K562 (cell line): ENCODE data around the gene FMOD. TPM values are rescaled to one million over a fixed set of nuclear protein-coding genes. Genes with fewer than 3 reads are reported as not detected.
A peak's percentile ranks its signal among the peaks of the same experiment; 100 is the strongest.

Experiments used
- BCL6 ChIP-seq: fragments of 250-450 bp; sonication (Bioruptor Pico); IDR thresholded peaks from 2 replicates; pipeline ENCODE4 v1.4.0; 2020
- CGGBP1 ChIP-seq: fragments of 250-450 bp; sonication (Bioruptor Pico); IDR thresholded peaks from 2 replicates; pipeline ENCODE4 v1.9.0; 2021; ENCODE audit warnings: mild to moderate bottlenecking
- CREB3 ChIP-seq: fragments of 450-650 bp; conservative IDR thresholded peaks from 2 replicates; pipeline ENCODE4 v1.6.1; 2016; ENCODE audit warnings: missing genetic modification characterization, low read depth, mild to moderate bottlenecking, missing compliant biosample characterization, moderate library complexity
- GMEB1 ChIP-seq: fragments of 250-450 bp; sonication (Bioruptor Pico); IDR thresholded peaks from 2 replicates; pipeline ENCODE4 v1.4.0; 2020; ENCODE audit warnings: mild to moderate bottlenecking
- KLF1 ChIP-seq: fragments of 450-650 bp; IDR thresholded peaks from 2 replicates; pipeline ENCODE4 v1.6.1; 2016; ENCODE audit warnings: missing genetic modification characterization, missing compliant biosample characterization
- MECOM ChIP-seq: fragments of 250-450 bp; sonication (Bioruptor Pico); IDR thresholded peaks from 2 replicates; pipeline ENCODE4 v1.8.0; 2022; ENCODE audit warnings: inconsistent platforms
- NCOA6 ChIP-seq: fragments of 450-650 bp; IDR thresholded peaks from 2 replicates; pipeline ENCODE4 v1.6.1; 2017; ENCODE audit warnings: mild to moderate bottlenecking
- NCOR1 ChIP-seq: fragments of 450-650 bp; IDR thresholded peaks from 2 replicates; pipeline ENCODE4 v1.6.1; 2016; ENCODE audit warnings: mild to moderate bottlenecking, moderate library complexity
- NEUROD1 ChIP-seq: fragments of 150-350 bp; IDR thresholded peaks from 2 replicates; pipeline ENCODE4 v1.6.1; 2014; ENCODE audit warnings: borderline replicate concordance, low read length, low read depth; ENCODE audit not compliant: partially characterized antibody
- NFATC3 ChIP-seq: fragments of 450-650 bp; IDR thresholded peaks from 2 replicates; pipeline ENCODE4 v1.6.1; 2017; ENCODE audit warnings: mild to moderate bottlenecking
- POLR2H ChIP-seq: IDR thresholded peaks from 2 replicates; pipeline ENCODE4 v1.6.1; 2016; ENCODE audit warnings: missing genetic modification characterization, low read depth, mild to moderate bottlenecking, control low read depth, missing compliant biosample characterization, moderate library complexity
- RFX5 ChIP-seq: IDR thresholded peaks from 2 replicates; pipeline ENCODE4 v1.6.1; 2011; ENCODE audit warnings: low read depth, mild to moderate bottlenecking, improper control_type of control experiment, low read length
- SRSF3 ChIP-seq: fragments of 200-400 bp; formaldehyde crosslinking; IDR thresholded peaks from 2 replicates; pipeline ENCODE4 v1.6.1; 2016; ENCODE audit warnings: mild to moderate bottlenecking, low read length, moderate library complexity; ENCODE audit not compliant: insufficient read depth
- STAT5B ChIP-seq: fragments of 250-450 bp; sonication (Bioruptor Pico); IDR thresholded peaks from 2 replicates; pipeline ENCODE4 v1.8.0; 2021; ENCODE audit warnings: mild to moderate bottlenecking, inconsistent platforms
- STAT6 ChIP-seq: sonication (generic); formaldehyde crosslinking; IDR thresholded peaks from 2 replicates; pipeline ENCODE4 v1.8.1; 2023; ENCODE audit warnings: mild to moderate bottlenecking, missing genetic modification reagents
- ZBED1 ChIP-seq: IDR thresholded peaks from 2 replicates; pipeline ENCODE4 v1.6.1; 2014
- ZBTB17 ChIP-seq: fragments of 450-650 bp; formaldehyde crosslinking; IDR thresholded peaks from 2 replicates; pipeline ENCODE4 v1.4.0; 2020; ENCODE audit warnings: mild to moderate bottlenecking
- ZC3H4 ChIP-seq: sonication (generic); formaldehyde crosslinking; IDR thresholded peaks from 2 replicates; pipeline ENCODE4 v1.9.0; 2021; ENCODE audit warnings: missing genetic modification reagents, borderline replicate concordance
- ZKSCAN8 ChIP-seq: fragments of 200-800 bp; sonication (Bioruptor generic); IDR thresholded peaks from 2 replicates; pipeline ENCODE4 v1.6.1; 2016; ENCODE audit warnings: missing genetic modification characterization, missing compliant biosample characterization
- ZNF212 ChIP-seq: fragments of 450-650 bp; formaldehyde crosslinking; IDR thresholded peaks from 2 replicates; pipeline ENCODE4 v1.4.0; 2020; ENCODE audit warnings: mild to moderate bottlenecking
- ZNF217 ChIP-seq: sonication (generic); formaldehyde crosslinking; IDR thresholded peaks from 2 replicates; pipeline ENCODE4 v1.8.0; 2022; ENCODE audit warnings: mild to moderate bottlenecking, missing genetic modification reagents
- ZNF324 ChIP-seq: fragments of 250-450 bp; sonication (Bioruptor Pico); IDR thresholded peaks from 2 replicates; pipeline ENCODE4 v1.4.0; 2020; ENCODE audit warnings: mild to moderate bottlenecking
- ZNF431 ChIP-seq: sonication (generic); formaldehyde crosslinking; IDR thresholded peaks from 2 replicates; pipeline ENCODE4 v1.8.0; 2022; ENCODE audit warnings: mild to moderate bottlenecking, missing genetic modification reagents
- ZNF76 ChIP-seq: fragments of 250-450 bp; sonication (Bioruptor Pico); IDR thresholded peaks from 2 replicates; pipeline ENCODE4 v1.4.0; 2020; ENCODE audit warnings: mild to moderate bottlenecking, moderate library complexity, borderline replicate concordance
- ZNF79 ChIP-seq: fragments of 250-450 bp; sonication (Bioruptor Pico); IDR thresholded peaks from 2 replicates; pipeline ENCODE4 v1.4.0; 2020; ENCODE audit warnings: low read depth, mild to moderate bottlenecking, moderate library complexity
- polyA plus RNA-seq, 8 experiments: library from polyadenylated mRNA; depleted of rRNA in 4 of 8; stranded (reverse) in 5 of 8; unstranded in 3 of 8; fragments of >200 nt; fragmentation: Nextera tagmentation in 2 of 8; fragmentation: Illumina TruSeq in 1 of 8; extraction: Ambion mirVana in 2 of 8; extraction: Trizol in 1 of 8; gene quantifications; 2 replicates each; pipeline versions ENCODE4 v1.2.1 to v1.2.3, GENCODE V29; 2011 to 2014; ENCODE audit warnings: inconsistent platforms in 1 of 8, missing spikeins in 1 of 8
- total RNA-seq, 7 experiments: library from RNA; depleted of rRNA in 6 of 7; stranded (reverse); fragments of >200 nt in 6 of 7; fragmentation: Illumina TruSeq in 2 of 7; extraction: Trizol in 2 of 7; gene quantifications; 2 replicates each; pipeline versions ENCODE4 v1.2.1 to v1.2.3, GENCODE V29; 2011 to 2021; ENCODE audit warnings: low replicate concordance in 1 of 7

The FMOD gene
- total and polyA plus RNA-seq, 9 of the 15 experiments (the other 6 are each of a cell fraction or from before 2014, with no cell fraction given) = 0.03 to 0.13 (median 0.03) TPM; not detected in 6

GRCh38 chr1:203306089-203306964 is 44.6 kb downstream of the FMOD start (continued):
- TF ChIP-seq CGGBP1 = no peak
- no peak for TF ChIP-seq ZNF324
- 0 out of 2 replicates have a peak, but pooled peaks have one; percentile 75 for TF ChIP-seq STAT6 (CRISPR knock-in tag)
- TF ChIP-seq ZNF431 (CRISPR knock-in tag) = no peak
- TF ChIP-seq NFATC3 = no peak
- TF ChIP-seq BCL6 (CRISPR knock-in tag) = no peak
- 0 out of 2 replicates have a peak, but pooled peaks have one; percentile 36 for TF ChIP-seq ZBTB17 (CRISPR knock-in tag)
- TF ChIP-seq POLR2H (tag) = no peak
- no peak for TF ChIP-seq STAT5B (CRISPR knock-in tag)
- TF ChIP-seq RFX5 = no peak
- no peak for TF ChIP-seq GMEB1 (CRISPR knock-in tag)
- TF ChIP-seq SRSF3 = no peak
- peak; percentile 54 for TF ChIP-seq NEUROD1
- 0 out of 2 replicates have a peak, but pooled peaks have one; percentile 5 for TF ChIP-seq MECOM (CRISPR knock-in tag)
- TF ChIP-seq ZBED1 = no peak; the same call in 1 of the 2 replicates
- TF ChIP-seq ZKSCAN8 = no peak
- TF ChIP-seq NCOA6 = no peak
- no peak for TF ChIP-seq ZNF217 (CRISPR knock-in tag)
- TF ChIP-seq ZC3H4 = peak; percentile 68; the same call in 1 of the 2 replicates
- TF ChIP-seq KLF1 (tag) = no peak
- no peak for TF ChIP-seq ZNF79
- TF ChIP-seq ZNF76 = no peak
- no peak for TF ChIP-seq ZNF212 (CRISPR knock-in tag)
- TF ChIP-seq CREB3 (tag) = no peak
- peak; percentile 83 for TF ChIP-seq NCOR1
